B cell (primary cell): ENCODE measurements around the gene SCAND1. TPM values are rescaled to one million over a fixed set of nuclear protein-coding genes. Genes with fewer than 3 reads are reported as not detected.

Source experiments
- ATAC-seq: fragments of 200-7000 bp; cut with Tn5 transposase; one replicate; pipeline ENCODE4 v1.10.0; 2021; ENCODE audit warnings: low read depth, mild to moderate bottlenecking, moderate number of reproducible peaks, moderate library complexity
- CTCF ChIA-PET: fragments of 350-600 bp; sonication (Branson Sonifier 250); formaldehyde crosslinking; loops from one replicate; lab custom pipeline; 2021; ENCODE audit warnings: antibody characterized with exemption, inconsistent platforms; lab: Charles Lee
- POLR2A ChIA-PET: fragments of 350-600 bp; sonication (Branson Sonifier 250); formaldehyde crosslinking; loops from one replicate; lab custom pipeline; 2021; ENCODE audit warnings: antibody characterized with exemption; lab: Charles Lee
- DNase-seq: peaks from one replicate; pipeline ENCODE4 v3.0.0; 2013
- H2AFZ ChIP-seq: 2 replicates; pipeline ENCODE4 v1.6.1; 2012; ENCODE audit warnings: mild to moderate bottlenecking, low read depth, low read length; ENCODE audit not compliant: insufficient read depth, poor library complexity, severe bottlenecking
- H3K27ac ChIP-seq, 2 donors: 1 replicate in 1 of 2; 2 replicates in 1 of 2; pipeline ENCODE4 v1.5.1; 2012 to 2013; ENCODE audit warnings: low read length in 2 of 2, mild to moderate bottlenecking in 2 of 2, moderate library complexity in 1 of 2
- H3K27me3 ChIP-seq, 4 experiments: fragments of 200-600 bp in 1 of 4; sonication (generic) in 1 of 4; replicated peaks in 1 of 4; 1 replicate in 2 of 4; 2 replicates in 2 of 4; pipeline versions ENCODE4 v1.6.1 to v1.7.0; 2013 to 2016; ENCODE audit warnings: low read length in 3 of 4, mild to moderate bottlenecking in 2 of 4, mixed read lengths in 1 of 4, moderate library complexity in 1 of 4; ENCODE audit not compliant: insufficient read depth in 4 of 4, control insufficient read depth in 3 of 4; ENCODE audit errors: control extremely low read depth in 1 of 4
- H3K36me3 ChIP-seq, 2 experiments: replicated peaks in 1 of 2; 1 replicate in 1 of 2; 2 replicates in 1 of 2; pipeline versions ENCODE4 v1.6.1 to v1.7.1; 2013; ENCODE audit warnings: low read length in 1 of 2; ENCODE audit not compliant: insufficient read depth in 2 of 2, control insufficient read depth in 1 of 2; ENCODE audit errors: control extremely low read depth in 1 of 2, extremely low read depth in 1 of 2
- H3K4me1 ChIP-seq, 2 donors: fragments of 200-600 bp in 1 of 2; sonication (generic) in 1 of 2; 1 replicate in 1 of 2; 2 replicates in 1 of 2; pipeline versions ENCODE4 v1.5.1 to v1.6.1; 2013 to 2017; ENCODE audit warnings: low read length in 2 of 2; ENCODE audit not compliant: control insufficient read depth in 2 of 2, insufficient read depth in 2 of 2
- H3K4me2 ChIP-seq: replicated peaks from 2 replicates; pipeline ENCODE3; 2012; ENCODE audit warnings: mild to moderate bottlenecking, low read depth, low read length; ENCODE audit not compliant: poor library complexity, severe bottlenecking
- H3K4me3 ChIP-seq, 5 experiments: fragments of 200-600 bp in 1 of 5; sonication (generic) in 1 of 5; 1 replicate in 3 of 5; 2 replicates in 2 of 5; pipeline versions ENCODE4 v1.5.1 to v1.7.0; 2011 to 2016; ENCODE audit warnings: low read length in 4 of 5, mild to moderate bottlenecking in 4 of 5, low read depth in 2 of 5, control low read depth in 1 of 5, moderate library complexity in 1 of 5; ENCODE audit not compliant: insufficient read depth in 1 of 5; ENCODE audit errors: control extremely low read depth in 1 of 5, extremely low read depth in 1 of 5
- H3K79me2 ChIP-seq: fragments of 200-600 bp; sonication (generic); one replicate; pipeline ENCODE4 v1.6.0; 2016; ENCODE audit warnings: low read length; ENCODE audit not compliant: control insufficient read depth, insufficient read depth
- H3K9ac ChIP-seq: fragments of 200-600 bp; sonication (generic); 2 replicates; pipeline ENCODE4 v1.6.1; 2017; ENCODE audit warnings: mild to moderate bottlenecking, low read length, moderate library complexity
- H3K9me3 ChIP-seq, 3 donors: one replicate each; pipeline versions ENCODE4 v1.6.1 to v1.7.1; 2013; ENCODE audit warnings: low read length in 2 of 3; ENCODE audit not compliant: control insufficient read depth in 2 of 3, insufficient read depth in 1 of 3; ENCODE audit errors: control extremely low read depth in 1 of 3
- H4K20me1 ChIP-seq: 2 replicates; pipeline ENCODE4 v1.6.0; 2012; ENCODE audit warnings: mild to moderate bottlenecking, low read length; ENCODE audit not compliant: insufficient read depth, control insufficient read depth, poor library complexity, severe bottlenecking
- H3K27ac Mint-ChIP-seq: one replicate; pipeline ENCODE4 v1.8.0; 2021; ENCODE audit warnings: mixed read lengths
- H3K27me3 Mint-ChIP-seq: one replicate; pipeline ENCODE4 v1.8.0; 2021; ENCODE audit warnings: mixed read lengths
- H3K4me1 Mint-ChIP-seq: one replicate; pipeline ENCODE4 v1.8.0; 2021; ENCODE audit warnings: mixed read lengths
- H3K4me3 Mint-ChIP-seq: one replicate; pipeline ENCODE4 v1.8.0; 2021; ENCODE audit warnings: mixed read lengths
- H3K9me3 Mint-ChIP-seq: one replicate; pipeline ENCODE4 v1.8.0; 2022; ENCODE audit warnings: mixed read lengths; ENCODE audit not compliant: insufficient read depth
- CTCF ChIP-seq: fragments of 200-600 bp; IDR thresholded peaks from one replicate; pipeline ENCODE4 v1.8.0; 2022; ENCODE audit warnings: antibody characterized with exemption, mild to moderate bottlenecking
- EZH2 ChIP-seq: IDR thresholded peaks from 2 replicates; pipeline ENCODE4 v1.6.1; 2012; ENCODE audit warnings: borderline replicate concordance, low read depth, mild to moderate bottlenecking, moderate library complexity, low read length; ENCODE audit not compliant: insufficient read depth, poor library complexity, severe bottlenecking
- WGBS: methylation state at CpG from one replicate; pipeline ENCODE4 v1.1.5; 2013; ENCODE audit warnings: missing lambda C conversion rate; ENCODE audit not compliant: insufficient coverage; 5-methylcytosine and 5-hydroxymethylcytosine counted together
- intact Hi-C: fragments of 100-400 bp; cut with micrococcal nuclease; formaldehyde crosslinking; loops from one replicate; pipeline ENCODE4 v1.10.0; 2022
- polyA plus RNA-seq: library from polyadenylated mRNA; depleted of rRNA; stranded (reverse); fragments of >200 nt; gene quantifications from 2 replicates; pipeline ENCODE4 v1.2.3, GENCODE V29; 2012
- total RNA-seq, 2 donors: library from RNA; stranded (reverse); fragments of 120-200 nt in 1 of 2; gene quantifications; 1 replicate in 1 of 2; 2 replicates in 1 of 2; pipeline versions ENCODE4 v1.2.3 to v1.2.4, GENCODE V29; 2013 to 2022

The SCAND1 gene
- total and polyA plus RNA-seq, 2 donors (not counting 1 experiment from before 2014, with no cell fraction given): 42.0 to 102 TPM

- no peaks in the 10 kb centered on the region for H3K9me3 ChIP-seq
- H3K4me1 ChIP-seq: no peaks in the 10 kb centered on the region
- H3K79me2 ChIP-seq: peaks cover 5% of the 10 kb centered on the region
- no peaks in the 10 kb centered on the region for H3K9me3 Mint-ChIP-seq
- H3K4me2 ChIP-seq: no peak overlapping the region
- no peak overlapping the region for H3K4me3 Mint-ChIP-seq
- H2AFZ ChIP-seq: no peak overlapping the region
- POLR2A ChIA-PET: no interaction called here
- DNase-seq (no peak), ATAC-seq (no peak)
- intact Hi-C loops: no loop called here
- H3K27me3 Mint-ChIP-seq: no peaks in the 10 kb centered on the region
- H3K4me3 ChIP-seq: no peak overlapping the region
- peaks cover 12 to 74% of the 10 kb centered on the region in 2 experiments for H3K36me3 ChIP-seq
- TF ChIP-seq CTCF: no peak
- no peak for TF ChIP-seq EZH2
- H3K9ac ChIP-seq: no peak overlapping the region
- no peaks in the 10 kb centered on the region for H3K4me1 Mint-ChIP-seq
- H3K27ac Mint-ChIP-seq: no peak overlapping the region
- no peaks in the 10 kb centered on the region for H4K20me1 ChIP-seq
- 41% methylated on average over 2 of the region's 3 CpGs for WGBS
- CTCF ChIA-PET: interaction anchor here (0.6 kb wide), 1 partner anchor 474 kb away, joined by 3 read pairs; no protein-coding TSS in a partner anchor
- no peaks in the 10 kb centered on the region for H3K27me3 ChIP-seq
- H3K27ac ChIP-seq: no peak overlapping the region
Observed at GRCh38 chr20:35917077-35917476, 37.2 kb downstream of the SCAND1 start.

- Histone ChIP-seq H2AFZ (no peak overlapping the region), H3K9ac (no peak overlapping the region), H3K27ac (no peak overlapping the region), H3K9me3 (no peaks in the 10 kb centered on the region), H3K36me3 (peaks cover 4 to 60% of the 10 kb centered on the region in 2 experiments), H3K79me2 (peaks cover 9% of the 10 kb centered on the region), H3K27me3 (no peaks in the 10 kb centered on the region), H3K4me1 (no peaks in the 10 kb centered on the region), H4K20me1 (peaks cover 13% of the 10 kb centered on the region), H3K4me3 (no peak overlapping the region), H3K4me2 (no peak overlapping the region)
- ATAC-seq: no peak
- 100% methylated on average over 3 of the region's 4 CpGs for WGBS
- Mint-ChIP-seq H3K27me3 (no peaks in the 10 kb centered on the region), H3K4me1 (no peaks in the 10 kb centered on the region), H3K9me3 (no peaks in the 10 kb centered on the region), H3K27ac (no peak overlapping the region), H3K4me3 (no peak overlapping the region)
- TF ChIP-seq CTCF (no peak), EZH2 (no peak)
- intact Hi-C loops: no loop called here
- CTCF ChIA-PET: interaction anchor here (0.5 to 0.7 kb wide), 2 partner anchors 16 to 35 kb away, joined by 4 read pairs; no protein-coding TSS in a partner anchor
- no peak for DNase-seq
- POLR2A ChIA-PET: no interaction called here
Observed at GRCh38 chr20:35912881-35913280, 41.4 kb downstream of the SCAND1 start.
